ENCODE data around the gene SHISAL1. TPM values are rescaled to one million over a fixed set of nuclear protein-coding genes. Genes with fewer than 3 reads are reported as not detected.

Gene SHISAL1
- total and polyA plus RNA-seq, 4 donors, result 0.12 to 0.74 (median 0.34) TPM

DNA sequence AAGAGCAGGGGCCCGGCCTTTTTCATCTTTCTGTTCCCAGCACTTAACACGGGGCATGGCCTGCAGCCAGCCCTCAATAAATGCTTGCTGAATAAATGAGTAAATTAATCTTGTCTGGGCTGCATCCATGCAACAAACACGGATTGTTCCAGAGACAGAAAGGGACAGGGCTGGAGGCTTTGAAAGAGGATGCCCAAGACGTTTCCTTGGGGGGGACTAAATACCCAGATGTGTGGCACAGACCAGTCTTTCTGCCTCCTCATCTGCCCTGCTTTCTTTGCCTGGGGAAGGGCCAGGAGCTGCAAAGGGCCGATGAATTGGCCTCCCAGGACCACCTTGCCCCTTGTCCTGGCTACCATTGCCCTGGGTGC is 40.4 kb downstream of the SHISAL1 start:
- Histone ChIP-seq H3K27me3 (ENCODE audit: control insufficient read depth in 3 of 3, insufficient read depth in 3 of 3, low read length in 2 of 3) (no peaks in the 10 kb centered on the region), H3K27ac (ENCODE audit: low read depth in 1 of 2, low read length in 1 of 2) (no peak overlapping the region), H3K9ac (ENCODE audit: insufficient read depth in 1 of 2, low read length in 2 of 2) (no peak overlapping the region), H3K36me3 (ENCODE audit: control insufficient read depth in 4 of 4, insufficient read depth in 4 of 4, low read length in 4 of 4) (no peaks in the 10 kb centered on the region), H3K4me1 (ENCODE audit: control insufficient read depth in 5 of 5, insufficient read depth in 5 of 5, low read length in 5 of 5) (peaks cover 0 to 5% (median 4%) of the 10 kb centered on the region in 5 donors), H3K9me3 (ENCODE audit: control insufficient read depth in 4 of 4, insufficient read depth in 3 of 4, low read length in 3 of 4) (peaks cover 0 to 5% (median 0%) of the 10 kb centered on the region in 4 donors), H3K4me3 (no peak overlapping the region)
- 52 to 78% methylated on average over 5 of the region's 5 CpGs for WGBS, 2 donors
- no peak for DNase-seq
- TF ChIP-seq, protein P1, sequence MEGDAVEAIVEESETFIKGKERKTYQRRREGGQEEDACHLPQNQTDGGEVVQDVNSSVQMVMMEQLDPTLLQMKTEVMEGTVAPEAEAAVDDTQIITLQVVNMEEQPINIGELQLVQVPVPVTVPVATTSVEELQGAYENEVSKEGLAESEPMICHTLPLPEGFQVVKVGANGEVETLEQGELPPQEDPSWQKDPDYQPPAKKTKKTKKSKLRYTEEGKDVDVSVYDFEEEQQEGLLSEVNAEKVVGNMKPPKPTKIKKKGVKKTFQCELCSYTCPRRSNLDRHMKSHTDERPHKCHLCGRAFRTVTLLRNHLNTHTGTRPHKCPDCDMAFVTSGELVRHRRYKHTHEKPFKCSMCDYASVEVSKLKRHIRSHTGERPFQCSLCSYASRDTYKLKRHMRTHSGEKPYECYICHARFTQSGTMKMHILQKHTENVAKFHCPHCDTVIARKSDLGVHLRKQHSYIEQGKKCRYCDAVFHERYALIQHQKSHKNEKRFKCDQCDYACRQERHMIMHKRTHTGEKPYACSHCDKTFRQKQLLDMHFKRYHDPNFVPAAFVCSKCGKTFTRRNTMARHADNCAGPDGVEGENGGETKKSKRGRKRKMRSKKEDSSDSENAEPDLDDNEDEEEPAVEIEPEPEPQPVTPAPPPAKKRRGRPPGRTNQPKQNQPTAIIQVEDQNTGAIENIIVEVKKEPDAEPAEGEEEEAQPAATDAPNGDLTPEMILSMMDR (IDR thresholded peaks at IDR 0.05; ENCODE audit: control extremely low read depth, extremely low read depth), result no peak
- no peak for ATAC-seq (ENCODE audit: insufficient read depth, low FRiP score)

DNA sequence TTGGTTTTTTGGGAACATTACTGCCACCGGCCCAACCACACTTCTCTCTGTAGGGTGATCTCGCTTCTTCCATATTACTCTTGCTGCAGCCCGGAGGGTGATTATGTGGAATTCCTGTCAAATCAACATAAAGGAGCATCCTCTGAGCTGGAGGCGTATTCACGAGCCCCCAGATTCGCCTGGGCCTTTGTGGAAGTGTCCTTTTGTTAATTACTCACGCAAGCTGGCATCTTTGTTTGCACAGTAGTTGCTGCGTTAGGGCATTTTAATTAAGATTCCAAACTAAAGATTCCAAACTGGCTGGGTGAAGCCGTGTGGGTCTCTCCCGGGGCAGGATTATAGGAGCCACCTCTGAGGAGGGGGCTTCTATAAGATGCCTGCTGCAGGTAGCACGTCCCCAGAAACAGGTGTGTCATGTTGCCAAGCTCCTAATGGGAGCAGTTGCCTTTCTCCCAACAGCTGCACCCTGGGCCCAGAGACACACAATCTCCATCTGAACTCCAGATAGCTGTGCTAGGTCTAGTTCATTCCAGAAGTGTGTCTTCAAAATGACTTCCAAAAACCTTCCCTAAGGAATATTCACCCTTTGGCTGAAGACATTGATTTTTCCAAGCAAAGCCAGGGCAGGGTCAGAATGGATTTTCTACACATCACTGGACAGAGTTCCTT is 40.9 kb downstream of the SHISAL1 start:
- DNase-seq, result no peak
- H3K27me3 ChIP-seq (ENCODE audit: control insufficient read depth in 3 of 3, insufficient read depth in 3 of 3, low read length in 2 of 3), result no peaks in the 10 kb centered on the region
- WGBS, 2 donors, result 86 to 92% methylated on average over 11 of the region's 11 CpGs
- H3K27ac ChIP-seq (ENCODE audit: low read depth in 1 of 2, low read length in 1 of 2), result no peak overlapping the region
- TF ChIP-seq, protein P1 (IDR thresholded peaks at IDR 0.05; ENCODE audit: control extremely low read depth, extremely low read depth), result no peak
- H3K9me3 ChIP-seq (ENCODE audit: control insufficient read depth in 4 of 4, insufficient read depth in 3 of 4, low read length in 3 of 4), result peaks cover 0 to 6% (median 0%) of the 10 kb centered on the region in 4 donors
- no peak overlapping the region for H3K4me3 ChIP-seq
- peaks cover 0 to 5% (median 4%) of the 10 kb centered on the region in 5 donors for H3K4me1 ChIP-seq (ENCODE audit: control insufficient read depth in 5 of 5, insufficient read depth in 5 of 5, low read length in 5 of 5)
- no peak overlapping the region for H3K9ac ChIP-seq (ENCODE audit: insufficient read depth in 1 of 2, low read length in 2 of 2)
- no peaks in the 10 kb centered on the region for H3K36me3 ChIP-seq (ENCODE audit: control insufficient read depth in 4 of 4, insufficient read depth in 4 of 4, low read length in 4 of 4)
- no peak for ATAC-seq (ENCODE audit: insufficient read depth, low FRiP score)

DNA sequence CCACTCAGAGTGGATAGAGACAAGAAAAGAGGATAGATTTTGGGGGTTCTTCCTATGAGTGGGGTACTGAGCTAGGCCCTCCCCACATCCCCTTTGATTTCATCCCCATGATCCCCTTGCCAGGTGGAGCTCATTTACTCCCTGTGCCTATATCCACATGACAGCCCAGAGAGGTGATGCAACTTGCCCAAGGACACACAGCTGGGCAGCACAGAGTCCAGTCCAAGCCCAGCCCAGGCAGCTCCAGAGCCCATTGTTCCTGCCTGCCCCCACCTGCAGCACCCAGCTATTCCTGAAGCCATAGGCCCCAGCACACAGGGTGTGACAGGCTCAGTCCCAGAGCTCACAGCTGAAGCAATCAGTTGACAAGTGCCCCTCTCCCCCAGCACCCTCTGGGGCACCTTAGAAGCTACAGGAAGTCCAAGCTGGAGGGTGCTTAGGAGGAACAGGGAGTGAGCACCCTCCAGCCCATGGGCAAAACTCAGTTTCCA is 41.7 kb downstream of the SHISAL1 start:
- Histone ChIP-seq H3K9ac (ENCODE audit: insufficient read depth in 1 of 2, low read length in 2 of 2) (no peak overlapping the region), H3K36me3 (ENCODE audit: control insufficient read depth in 4 of 4, insufficient read depth in 4 of 4, low read length in 4 of 4) (no peaks in the 10 kb centered on the region), H3K27me3 (ENCODE audit: control insufficient read depth in 3 of 3, insufficient read depth in 3 of 3, low read length in 2 of 3) (no peaks in the 10 kb centered on the region), H3K27ac (ENCODE audit: low read depth in 1 of 2, low read length in 1 of 2) (no peak overlapping the region), H3K9me3 (ENCODE audit: control insufficient read depth in 4 of 4, insufficient read depth in 3 of 4, low read length in 3 of 4) (peaks cover 0 to 6% (median 0%) of the 10 kb centered on the region in 4 donors), H3K4me3 (no peak overlapping the region), H3K4me1 (ENCODE audit: control insufficient read depth in 5 of 5, insufficient read depth in 5 of 5, low read length in 5 of 5) (peaks cover 0 to 5% (median 3%) of the 10 kb centered on the region in 5 donors)
- TF ChIP-seq, protein P1 (IDR thresholded peaks at IDR 0.05; ENCODE audit: control extremely low read depth, extremely low read depth), result no peak
- DNase-seq (no peak), ATAC-seq (ENCODE audit: insufficient read depth, low FRiP score) (no peak)

DNA sequence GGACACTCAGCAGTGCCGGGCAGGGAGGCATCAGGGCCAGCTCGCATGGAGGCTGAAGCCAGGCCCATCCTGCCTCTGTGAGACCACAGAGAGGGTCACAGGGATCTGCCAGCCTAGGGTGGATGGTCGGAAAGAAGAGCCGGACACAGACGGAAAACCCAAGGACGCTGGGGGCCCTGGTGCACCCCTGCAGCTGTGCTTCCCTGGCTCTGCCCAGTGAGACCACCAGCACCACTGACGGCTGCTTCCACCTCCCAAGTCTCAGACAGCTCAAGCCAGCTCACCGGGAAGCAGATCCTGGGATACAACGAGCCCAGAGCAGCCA is 42.2 kb downstream of the SHISAL1 start:
- Histone ChIP-seq H3K27me3 (ENCODE audit: control insufficient read depth in 3 of 3, insufficient read depth in 3 of 3, low read length in 2 of 3) (no peaks in the 10 kb centered on the region), H3K36me3 (ENCODE audit: control insufficient read depth in 4 of 4, insufficient read depth in 4 of 4, low read length in 4 of 4) (no peaks in the 10 kb centered on the region), H3K4me3 (no peak overlapping the region), H3K27ac (ENCODE audit: low read depth in 1 of 2, low read length in 1 of 2) (no peak overlapping the region), H3K4me1 (ENCODE audit: control insufficient read depth in 5 of 5, insufficient read depth in 5 of 5, low read length in 5 of 5) (peaks cover 0 to 2% (median 0%) of the 10 kb centered on the region in 5 donors), H3K9ac (ENCODE audit: insufficient read depth in 1 of 2, low read length in 2 of 2) (no peak overlapping the region), H3K9me3 (ENCODE audit: control insufficient read depth in 4 of 4, insufficient read depth in 3 of 4, low read length in 3 of 4) (peaks cover 0 to 9% (median 0%) of the 10 kb centered on the region in 4 donors)
- no peak for ATAC-seq (ENCODE audit: insufficient read depth, low FRiP score)
- TF ChIP-seq, protein P1 (IDR thresholded peaks at IDR 0.05; ENCODE audit: control extremely low read depth, extremely low read depth), result no peak
- WGBS, 2 donors, result 81 to 90% methylated on average over 9 of the region's 9 CpGs
- DNase-seq, result no peak
